Neural cell (in vitro differentiated cells): Measurements from ENCODE around the gene SLC6A19. TPM values are rescaled to one million over a fixed set of nuclear protein-coding genes. Genes with fewer than 3 reads are reported as not detected.

Source experiments
- H2AFZ ChIP-seq: fragments of 200-600, 300-800 bp; sonication (generic), shearing (Covaris generic); 2 replicates; pipeline ENCODE4 v1.6.0; 2014; ENCODE audit warnings: low read depth, mild to moderate bottlenecking, antibody characterized with exemption, low read length, moderate library complexity
- H3F3A ChIP-seq: fragments of 200-600 bp; shearing (Covaris generic); 2 replicates; pipeline ENCODE4 v1.6.1; 2016; ENCODE audit warnings: mild to moderate bottlenecking, moderate library complexity, mixed read lengths, antibody characterized with exemption, low read length; ENCODE audit not compliant: insufficient read depth, poor library complexity, severe bottlenecking
- H3K27ac ChIP-seq: fragments of 200-600, 300-800 bp; sonication (generic), shearing (Covaris generic); 2 replicates; pipeline ENCODE4 v1.5.1; 2014; ENCODE audit warnings: mild to moderate bottlenecking, low read length, moderate library complexity
- H3K27me3 ChIP-seq: fragments of 300-800, 200-600 bp; sonication (generic), shearing (Covaris generic); 2 replicates; pipeline ENCODE4 v1.6.0; 2014; ENCODE audit warnings: mild to moderate bottlenecking, low read depth, low read length, moderate library complexity; ENCODE audit not compliant: insufficient read depth
- H3K36me3 ChIP-seq: fragments of 300-800, 200-600 bp; sonication (generic), shearing (Covaris generic); 2 replicates; pipeline ENCODE4 v1.5.1; 2014; ENCODE audit warnings: mild to moderate bottlenecking, antibody characterized with exemption, low read length, moderate library complexity; ENCODE audit not compliant: insufficient read depth
- H3K4me2 ChIP-seq: fragments of 300-800, 200-600 bp; sonication (generic), shearing (Covaris generic); 2 replicates; pipeline ENCODE4 v1.6.0; 2014; ENCODE audit warnings: mild to moderate bottlenecking, low read length
- H3K4me3 ChIP-seq: fragments of 300-800, 200-600 bp; sonication (generic), shearing (Covaris generic); 2 replicates; pipeline ENCODE4 v1.5.1; 2014; ENCODE audit warnings: mild to moderate bottlenecking, low read length, moderate library complexity
- H3K79me2 ChIP-seq: fragments of 200-600 bp; shearing (Covaris generic); replicated peaks from 2 replicates; pipeline ENCODE4 v1.6.0; 2014; ENCODE audit warnings: mild to moderate bottlenecking, low read length, moderate library complexity; ENCODE audit not compliant: insufficient read depth
- H3K9ac ChIP-seq: fragments of 300-800, 200-600 bp; sonication (generic), shearing (Covaris generic); 2 replicates; pipeline ENCODE4 v1.6.1; 2016; ENCODE audit warnings: mild to moderate bottlenecking, low read length, mixed read lengths
- H3K9me2 ChIP-seq: fragments of 200-600 bp; shearing (Covaris generic); 2 replicates; pipeline ENCODE4 v1.6.1; 2016; ENCODE audit warnings: mild to moderate bottlenecking, low read length, mixed read lengths; ENCODE audit not compliant: insufficient read depth
- H3K9me3 ChIP-seq: fragments of 200-600, 300-800 bp; sonication (generic), shearing (Covaris generic); 2 replicates; pipeline ENCODE4 v1.6.1; 2016; ENCODE audit warnings: mild to moderate bottlenecking, mixed run types, low read length, moderate library complexity, mixed read lengths
- H4K20me1 ChIP-seq: fragments of 200-600 bp; shearing (Covaris generic); 2 replicates; pipeline ENCODE4 v1.6.1; 2016; ENCODE audit warnings: mild to moderate bottlenecking, mixed run types; ENCODE audit not compliant: insufficient read depth
- CTCF ChIP-seq: fragments of 450-650 bp; IDR thresholded peaks from 2 replicates; pipeline ENCODE4 v1.5.1; 2014; ENCODE audit warnings: antibody characterized with exemption, mild to moderate bottlenecking, moderate library complexity; ENCODE audit not compliant: poor library complexity, severe bottlenecking
- EP300 ChIP-seq: fragments of 450-650 bp; conservative IDR thresholded peaks from 2 replicates; pipeline ENCODE4 v1.6.1; 2014; ENCODE audit warnings: antibody characterized with exemption, mild to moderate bottlenecking, moderate library complexity; ENCODE audit not compliant: poor library complexity, severe bottlenecking
- EZH2 ChIP-seq: fragments of 200-600, 300-800 bp; shearing (Covaris generic), sonication (generic); IDR thresholded peaks from 2 replicates; pipeline ENCODE4 v1.6.1; 2014; ENCODE audit warnings: antibody characterized with exemption, low read length, borderline replicate concordance, mild to moderate bottlenecking; ENCODE audit not compliant: insufficient read depth, poor library complexity, severe bottlenecking
- MXI1 ChIP-seq: fragments of 450-650 bp; conservative IDR thresholded peaks from 2 replicates; pipeline ENCODE4 v1.6.1; 2014; ENCODE audit warnings: antibody characterized with exemption, mild to moderate bottlenecking; ENCODE audit not compliant: poor library complexity, severe bottlenecking
- POLR2AphosphoS5 ChIP-seq: IDR thresholded peaks from 2 replicates; pipeline ENCODE4 v1.6.1; 2012
- RAD21 ChIP-seq: fragments of 450-650 bp; conservative IDR thresholded peaks from 2 replicates; pipeline ENCODE4 v1.6.1; 2014; ENCODE audit warnings: antibody characterized with exemption, mild to moderate bottlenecking, moderate library complexity
- REST ChIP-seq: IDR thresholded peaks from 2 replicates; pipeline ENCODE4 v1.6.1; 2012; ENCODE audit warnings: borderline replicate concordance
- SMC3 ChIP-seq: fragments of 450-650 bp; conservative IDR thresholded peaks from 2 replicates; pipeline ENCODE4 v1.6.1; 2014; ENCODE audit warnings: antibody characterized with exemption, mild to moderate bottlenecking, moderate library complexity; ENCODE audit not compliant: poor library complexity
- TAF1 ChIP-seq: IDR thresholded peaks from 2 replicates; pipeline ENCODE4 v1.6.1; 2012; ENCODE audit warnings: low read depth
- polyA plus RNA-seq: library from polyadenylated mRNA; depleted of rRNA; stranded (reverse); fragments of >200 nt; gene quantifications from 2 replicates; pipeline ENCODE4 v1.2.3, GENCODE V29; 2014

Gene SLC6A19
- polyA plus RNA-seq, 1 donor from 2014 or later, result not detected

GRCh38 chr5:1174122-1174936, 27.1 kb upstream of the SLC6A19 start:
- Histone ChIP-seq H3K27ac (no peak overlapping the region), H2AFZ (no peak overlapping the region), H3F3A (no peaks in the 10 kb centered on the region), H3K4me2 (no peak overlapping the region), H3K79me2 (no peaks in the 10 kb centered on the region), H3K4me3 (no peak overlapping the region), H3K9ac (no peak overlapping the region), H3K9me3 (no peaks in the 10 kb centered on the region), H3K27me3 (no peaks in the 10 kb centered on the region), H3K36me3 (no peaks in the 10 kb centered on the region), H3K9me2 (no peaks in the 10 kb centered on the region), H4K20me1 (no peaks in the 10 kb centered on the region)
- TF ChIP-seq MXI1 (no peak), TAF1 (no peak), RAD21 (no peak), SMC3 (no peak), REST (no peak), POLR2AphosphoS5 (no peak), EZH2 (no peak), CTCF (no peak), EP300 (no peak)

- Histone ChIP-seq H3K4me3 (no peak overlapping the region), H3K79me2 (no peaks in the 10 kb centered on the region), H3K4me2 (no peak overlapping the region), H3K36me3 (no peaks in the 10 kb centered on the region), H2AFZ (no peak overlapping the region), H3K27ac (no peak overlapping the region), H3K9me2 (no peaks in the 10 kb centered on the region), H4K20me1 (no peaks in the 10 kb centered on the region), H3K9ac (no peak overlapping the region), H3K9me3 (no peaks in the 10 kb centered on the region), H3K27me3 (no peaks in the 10 kb centered on the region), H3F3A (no peaks in the 10 kb centered on the region)
- TF ChIP-seq SMC3, result no peak
- TF ChIP-seq MXI1, result no peak
- no peak for TF ChIP-seq EZH2
- TF ChIP-seq CTCF, result no peak
- TF ChIP-seq RAD21, result no peak
Observed at GRCh38 chr5:1175015-1175414, 26.4 kb upstream of the SLC6A19 start.
